GM13976 (cell line): ENCODE data around the gene LRGUK.

ENCODE experiments used
- DNase-seq: peaks from one replicate; pipeline ENCODE4 v3.0.0; 2012; ENCODE audit warnings: low spot score
- CTCF ChIP-seq: IDR thresholded peaks from 2 replicates; pipeline ENCODE4 v1.5.1; 2012; ENCODE audit warnings: borderline replicate concordance, mild to moderate bottlenecking; ENCODE audit not compliant: insufficient read depth; ENCODE audit errors: extremely low read depth, missing control alignments, control extremely low read depth
- in situ Hi-C: fragments of 300-500 bp; cut with MboI; formaldehyde crosslinking; loops from one replicate; pipeline ENCODE4 v1.12.0; 2022; ENCODE audit warnings: low sequenced_read_pairs, mixed read lengths, inconsistent platforms; ENCODE audit not compliant: unreplicated experiment

LRGUK gene

GRCh38 chr7:134200970-134201369, 73.8 kb downstream of the LRGUK start:
- DNase-seq: no peak
- in situ Hi-C loops: no loop called here
- TF ChIP-seq CTCF: no peak

DNA sequence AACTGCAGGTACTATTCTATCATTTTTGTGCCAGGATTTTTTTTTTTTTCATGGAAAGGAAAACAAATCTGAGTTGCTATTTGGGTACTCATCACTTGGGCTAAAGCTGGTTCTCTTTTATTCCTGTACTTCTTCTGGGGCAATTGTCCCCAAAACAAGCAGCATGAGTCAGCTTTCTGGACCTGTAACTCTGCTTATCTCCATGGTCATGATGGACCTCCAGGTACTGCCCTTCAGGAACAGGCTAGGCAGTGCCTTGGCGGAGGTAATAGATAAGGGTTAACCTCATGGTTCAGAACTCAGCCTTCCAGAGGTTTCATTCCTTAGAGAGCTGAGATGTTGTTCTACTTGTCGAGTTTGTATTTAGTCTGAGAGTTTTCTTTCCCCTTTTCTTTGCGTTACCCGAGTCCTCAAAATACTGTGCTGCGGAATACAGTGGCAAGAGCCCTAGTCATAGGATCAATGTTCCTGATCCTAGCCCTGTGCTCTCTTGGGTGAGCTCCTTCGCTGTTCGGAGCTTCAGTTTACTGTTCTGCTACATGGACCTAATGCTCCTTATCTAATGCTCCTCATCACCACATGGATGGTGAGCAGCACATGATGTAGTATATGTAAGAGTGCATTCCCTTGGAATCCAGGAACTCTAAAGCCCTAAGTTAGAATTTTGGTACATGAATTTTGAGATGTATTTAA, 74.6 kb downstream of the LRGUK start:
- no peak for DNase-seq
- no peak for TF ChIP-seq CTCF
- in situ Hi-C loops: no loop called here

GRCh38 chr7:134203186-134203889, 76.2 kb downstream of the LRGUK start:
- no peak for TF ChIP-seq CTCF
- DNase-seq: no peak
- in situ Hi-C loops: no loop called here

- no peak for DNase-seq
- no peak for TF ChIP-seq CTCF
- in situ Hi-C loops: no loop called here
Measured at GRCh38 chr7:134209322-134210015, 82.3 kb downstream of the LRGUK start.

GRCh38 chr7:134210227-134210626, 83.1 kb downstream of the LRGUK start:
- no peak for DNase-seq
- TF ChIP-seq CTCF: no peak
- in situ Hi-C loops: no loop called here

DNA sequence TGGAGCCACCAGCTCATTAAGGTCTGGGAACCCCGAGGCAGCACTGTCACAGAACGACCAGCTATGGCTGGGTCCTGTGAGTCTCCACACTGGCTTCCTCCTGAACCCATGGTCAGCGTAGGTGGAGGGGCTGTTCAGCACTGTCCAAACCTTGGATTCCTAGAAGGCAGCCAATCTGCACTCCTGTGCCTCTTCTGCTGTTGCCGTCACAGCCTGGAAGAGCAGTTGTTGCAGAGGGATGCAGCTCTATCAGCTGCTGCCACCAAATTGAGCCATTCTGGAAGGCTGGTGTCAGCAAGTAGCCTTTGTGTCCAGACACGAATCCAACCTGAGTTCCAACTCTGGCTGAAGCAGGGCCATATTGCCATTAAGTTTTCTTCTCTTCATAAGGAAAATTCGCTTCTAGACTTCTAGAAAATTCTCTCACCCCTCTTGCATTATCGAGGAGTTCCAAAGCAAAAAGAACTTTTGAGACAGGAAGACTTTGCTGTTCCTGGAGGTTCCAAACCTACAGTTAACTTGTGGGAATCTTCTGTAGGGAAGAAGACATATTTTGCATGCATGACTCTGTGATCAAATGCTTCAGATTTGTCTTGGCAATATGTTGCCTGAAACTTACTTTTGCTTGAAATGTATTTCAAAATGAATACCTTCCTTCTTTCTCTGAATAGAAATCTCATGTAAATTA, 84.0 kb downstream of the LRGUK start:
- DNase-seq: no peak
- no peak for TF ChIP-seq CTCF
- in situ Hi-C loops: no loop called here
